Measurements from ENCODE around the gene CEBPA.

Gene CEBPA

GRCh38 chr19:33300009-33300893 is 2.1 kb downstream of the CEBPA start:
- no peak for DNase-seq

GRCh38 chr19:33299051-33299688 is 3.2 kb downstream of the CEBPA start:
- no peak for DNase-seq

- DNase-seq, result peak; percentile 73
Measured at GRCh38 chr19:33298146-33298911, 4.0 kb downstream of the CEBPA start.

GRCh38 chr19:33297401-33298145 is 4.8 kb downstream of the CEBPA start:
- DNase-seq, result no peak

- no peak for DNase-seq
Measured at GRCh38 chr19:33296488-33296971, 5.8 kb downstream of the CEBPA start.

- DNase-seq, result no peak
Measured at GRCh38 chr19:33295621-33296487, 6.5 kb downstream of the CEBPA start.

GRCh38 chr19:33295046-33295445 is 7.3 kb downstream of the CEBPA start:
- peak; percentile 57 for DNase-seq

GRCh38 chr19:33294058-33294798 is 8.1 kb downstream of the CEBPA start:
- no peak for DNase-seq

- peak; percentile 91 for DNase-seq
Measured at GRCh38 chr19:33293255-33294057, 8.9 kb downstream of the CEBPA start.

- peak; percentile 68 for DNase-seq
Measured at GRCh38 chr19:33292595-33293254, 9.6 kb downstream of the CEBPA start.

GRCh38 chr19:33291623-33292534 is 10.5 kb downstream of the CEBPA start:
- DNase-seq, result no peak

- DNase-seq, result no peak
Measured at GRCh38 chr19:33290956-33291622, 11.2 kb downstream of the CEBPA start.

- no peak for DNase-seq
Measured at GRCh38 chr19:33290082-33290815, 12.1 kb downstream of the CEBPA start.

GRCh38 chr19:33289261-33289660 is 13.1 kb downstream of the CEBPA start:
- no peak for DNase-seq

GRCh38 chr19:33288666-33289065 is 13.7 kb downstream of the CEBPA start:
- no peak for DNase-seq

- DNase-seq, result no peak
Measured at GRCh38 chr19:33287927-33288326, 14.4 kb downstream of the CEBPA start.

GRCh38 chr19:33287438-33287837 is 14.9 kb downstream of the CEBPA start:
- no peak for DNase-seq
